GM21381 (cell line): ENCODE measurements around the gene ATF6B.
"Not testable (repeated sequence)": the region's sequence is repeated elsewhere in the genome, so short reads cannot be mapped to it uniquely, and the experiment has no call there.

Experiments used
- ATAC-seq: cut with Tn5 transposase; IDR thresholded peaks from one replicate; pipeline ENCODE4 v1.9.1; 2021; ENCODE audit warnings: mild to moderate bottlenecking, moderate library complexity; ENCODE audit not compliant: unreplicated experiment

The ATF6B gene

GRCh38 chr6:32154514-32155161 lies 26.6 kb upstream of the ATF6B start:
- no peak for ATAC-seq

DNA sequence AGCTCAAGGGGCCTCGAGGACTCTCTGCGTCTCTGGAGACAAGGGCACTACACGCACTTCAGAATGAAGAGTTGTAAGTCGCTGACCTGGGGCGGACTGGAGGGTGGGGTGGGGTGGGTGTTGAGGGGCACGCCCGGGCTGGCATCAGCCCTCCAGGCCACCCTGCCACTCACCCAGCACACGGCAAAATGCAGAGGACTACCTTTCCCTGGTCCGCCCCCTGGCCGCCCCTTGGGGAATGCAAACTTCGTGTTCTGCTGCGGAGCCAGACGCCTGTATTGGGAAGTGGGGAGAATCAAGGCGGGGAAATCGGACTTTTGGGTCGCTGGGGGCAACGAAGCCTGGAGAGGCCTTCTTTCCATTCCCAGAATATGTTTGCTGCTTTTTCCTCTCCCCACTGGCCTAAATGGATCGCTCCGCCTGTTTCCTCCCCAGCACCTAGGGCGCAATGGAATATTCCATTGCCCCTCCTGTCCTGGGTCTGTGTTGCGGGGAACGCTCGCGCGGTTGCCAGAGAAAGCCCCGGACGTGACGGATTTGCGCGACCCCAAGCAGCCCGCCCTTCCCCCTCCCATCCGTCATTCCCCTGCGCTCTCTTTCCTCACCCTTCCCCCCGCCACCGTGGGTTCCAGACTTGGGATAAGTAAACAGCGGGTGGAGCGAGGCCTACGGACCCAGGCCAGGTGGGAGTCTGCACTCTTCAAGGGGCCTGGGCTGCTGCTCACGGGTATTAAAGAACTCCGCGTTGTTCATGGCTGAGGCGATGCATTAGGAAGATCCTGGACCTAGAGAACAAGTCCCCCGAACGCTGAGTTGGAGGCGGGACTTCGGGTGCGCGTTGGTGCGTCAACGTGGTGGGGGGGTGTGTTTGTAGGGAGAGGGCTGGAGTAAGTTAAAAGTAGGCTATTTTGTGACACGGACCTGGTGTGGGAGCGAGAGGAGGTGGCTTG lies 25.8 kb upstream of the ATF6B start, which contains the start of gene PPT2:
Gene PPT2 (plus strand): TSS at position 578 of the 950 bp plus-strand sequence. CDS start 454 bp downstream, outside the sequence.
- ATAC-seq, result no peak

DNA sequence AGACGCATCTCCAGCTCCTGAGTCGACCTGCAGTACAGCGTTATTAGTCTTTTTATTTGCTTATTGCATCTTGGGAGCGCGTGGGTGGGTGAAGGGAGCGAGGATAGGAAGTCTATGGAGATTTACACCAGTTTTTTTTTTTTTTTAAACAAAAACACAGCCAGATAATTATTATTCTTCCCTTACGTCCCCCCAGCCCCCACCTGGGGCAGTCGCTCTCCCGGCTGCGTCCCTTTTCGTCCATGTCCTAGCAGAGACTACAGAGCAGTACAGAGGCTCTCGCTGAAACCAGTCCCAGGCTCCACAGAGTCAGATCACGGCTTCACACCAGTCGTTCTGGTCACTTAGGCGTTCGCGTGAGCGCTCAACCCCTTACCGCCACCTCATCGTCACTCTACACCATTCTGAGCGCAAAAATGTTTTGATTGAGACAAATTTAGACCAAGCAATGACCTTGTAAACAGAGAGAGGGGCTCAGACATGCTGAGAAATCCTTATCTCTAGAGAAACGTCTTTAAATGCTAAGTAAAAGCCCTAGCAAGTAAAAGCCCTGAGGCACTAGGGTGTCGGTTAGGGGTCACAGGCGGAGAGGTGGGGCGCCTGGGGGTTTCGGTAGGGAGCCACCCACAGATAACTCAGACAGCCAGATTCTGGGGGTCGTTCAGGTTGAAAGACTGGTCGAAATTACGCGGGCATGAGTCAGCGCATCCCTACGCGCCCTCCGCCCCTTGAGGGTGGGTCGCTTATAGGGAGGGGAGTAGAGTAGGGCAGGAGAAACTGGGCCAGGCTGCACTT lies 24.9 kb upstream of the ATF6B start:
- no peak for ATAC-seq

DNA sequence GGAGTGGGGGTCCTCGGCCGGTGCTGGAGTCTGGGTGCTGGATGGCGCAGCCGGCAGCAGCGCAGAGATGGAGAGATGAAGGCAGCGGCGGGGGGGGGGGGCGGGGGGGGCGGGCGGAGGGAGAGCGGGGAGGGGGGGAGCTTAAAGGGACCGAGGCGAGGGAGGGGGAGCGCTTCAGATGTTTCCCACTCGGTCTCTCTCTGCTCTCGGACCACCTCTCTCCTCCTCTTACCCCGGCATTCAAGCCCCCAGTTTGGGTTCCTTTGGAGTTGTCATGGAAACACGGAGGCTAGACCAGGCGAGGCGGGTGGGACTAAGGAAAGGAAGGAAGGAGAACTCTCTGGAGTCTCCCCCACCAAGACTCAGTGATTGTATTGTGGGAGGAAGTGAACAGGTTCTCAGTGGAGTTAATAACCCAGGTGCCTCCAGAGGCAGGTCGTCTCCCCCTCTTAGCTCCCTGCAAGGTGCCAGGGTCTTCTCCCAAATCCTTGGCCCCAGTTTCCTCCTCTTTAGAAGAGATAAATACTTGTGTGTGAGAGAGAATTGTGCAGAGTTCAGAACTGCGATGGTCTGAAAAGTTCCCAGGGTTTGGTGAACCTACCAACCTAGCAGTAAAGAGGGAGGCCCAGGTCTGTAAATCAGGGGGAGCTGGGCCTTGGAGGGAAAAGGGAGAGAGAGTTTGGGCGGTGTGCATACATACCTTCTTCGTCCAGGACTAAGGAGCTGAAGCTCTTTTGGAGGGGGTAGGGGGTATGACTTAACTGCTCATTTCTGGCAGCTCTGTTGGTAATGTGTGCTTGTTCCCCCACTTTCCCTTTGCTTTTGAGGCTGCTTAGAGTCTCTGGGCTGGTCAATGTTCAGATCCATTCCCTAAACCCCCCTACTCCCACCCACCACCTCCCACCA lies 24.1 kb upstream of the ATF6B start, which contains the start of gene PRRT1:
Gene PRRT1 (minus strand): TSS at position 77 of the 906 bp plus-strand sequence. CDS start 112 bp downstream, outside the sequence.
- ATAC-seq, result no peak

DNA sequence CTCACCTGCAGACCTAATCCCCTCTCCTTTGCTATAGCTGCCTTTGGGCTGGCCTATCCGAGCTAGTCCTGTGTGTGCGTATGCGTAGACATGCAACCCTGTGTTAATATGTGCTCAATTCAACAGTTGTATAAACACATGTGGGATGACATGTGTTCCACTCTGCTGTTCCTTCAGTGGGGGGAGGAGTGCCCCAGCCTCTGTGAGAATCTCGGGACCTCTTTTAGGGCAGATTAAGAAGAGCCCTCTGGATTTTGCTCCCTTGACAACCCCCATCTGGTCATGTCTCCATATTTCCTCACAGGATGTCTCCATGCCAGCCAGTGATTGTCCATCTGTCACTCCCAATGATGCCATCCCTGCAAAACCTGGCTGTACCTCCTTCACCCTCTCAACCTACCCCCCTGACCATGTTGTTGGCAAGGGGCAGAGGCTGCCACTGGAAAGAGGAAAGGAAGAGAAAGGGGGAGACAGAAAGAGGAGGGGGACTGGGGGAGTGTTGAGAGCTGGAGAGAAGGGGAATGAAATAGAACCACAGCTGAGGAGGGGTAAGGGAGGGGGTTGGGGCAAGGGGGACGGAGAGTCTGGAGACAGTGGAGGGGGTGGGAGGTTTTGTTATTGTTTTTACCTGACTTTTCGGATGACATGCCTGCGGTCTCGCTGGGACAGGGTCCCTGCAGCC lies 23.3 kb upstream of the ATF6B start:
- ATAC-seq, result no peak

GRCh38 chr6:32149932-32150870 lies 22.2 kb upstream of the ATF6B start:
- ATAC-seq, result no peak

GRCh38 chr6:32149092-32149755 lies 21.2 kb upstream of the ATF6B start:
- ATAC-seq, result no peak

GRCh38 chr6:32148289-32149091 lies 20.4 kb upstream of the ATF6B start:
- no peak for ATAC-seq

DNA sequence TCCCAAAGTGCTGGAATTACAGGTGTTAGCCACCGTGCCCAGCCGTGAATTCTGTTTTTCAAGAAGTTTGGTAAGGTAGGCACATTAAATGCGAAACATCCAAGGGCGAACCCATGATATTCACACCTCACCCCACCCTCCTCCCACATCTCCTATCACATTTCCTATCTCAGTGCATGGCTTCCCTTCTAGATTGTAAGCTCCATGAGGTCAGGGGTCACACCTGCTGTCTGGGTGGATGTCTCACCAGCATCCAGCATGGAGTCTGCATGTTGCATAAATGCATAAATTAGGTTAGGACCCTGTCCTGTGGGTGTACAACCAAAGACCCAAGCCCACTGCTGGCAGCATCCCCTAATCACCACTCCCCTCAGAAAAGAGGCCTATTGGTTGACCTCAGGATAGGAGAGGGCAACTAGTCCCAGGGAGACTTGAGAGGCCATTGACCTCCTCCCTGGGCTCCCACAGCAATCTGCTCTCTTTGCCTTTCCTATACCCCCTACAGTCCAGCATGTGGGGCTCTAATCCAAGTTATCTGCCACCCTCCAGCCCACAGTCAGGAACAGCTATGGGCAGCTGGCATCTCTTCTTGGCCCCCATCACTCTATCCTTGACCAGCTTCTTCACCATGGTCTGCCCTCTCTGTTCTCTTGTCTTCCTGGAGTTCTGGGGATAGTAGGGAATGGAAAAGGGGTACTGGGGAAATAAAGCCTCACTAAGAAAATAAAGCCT lies 19.5 kb upstream of the ATF6B start:
- ATAC-seq, result no peak

DNA sequence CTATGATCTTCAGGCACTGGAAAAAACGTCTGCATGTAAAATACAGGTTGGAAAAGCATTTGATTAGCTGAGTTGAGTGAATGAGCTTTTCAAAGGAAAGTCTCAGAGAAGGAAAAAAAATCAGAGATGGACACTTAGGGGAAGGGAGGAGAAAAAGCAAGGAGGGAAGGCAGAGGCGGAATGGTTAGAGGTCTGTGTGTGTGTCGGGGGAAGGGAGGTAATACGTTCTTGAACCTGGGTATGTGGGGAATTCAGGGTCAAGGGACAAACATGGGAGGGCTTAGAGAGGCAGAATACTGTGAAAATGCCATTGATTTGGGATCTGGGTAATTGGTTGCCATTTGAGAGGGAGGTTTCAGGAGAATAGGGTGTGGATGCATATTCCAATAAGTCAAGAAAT lies 18.6 kb upstream of the ATF6B start:
- no peak for ATAC-seq

GRCh38 chr6:32146287-32146686 lies 18.2 kb upstream of the ATF6B start:
- no peak for ATAC-seq

DNA sequence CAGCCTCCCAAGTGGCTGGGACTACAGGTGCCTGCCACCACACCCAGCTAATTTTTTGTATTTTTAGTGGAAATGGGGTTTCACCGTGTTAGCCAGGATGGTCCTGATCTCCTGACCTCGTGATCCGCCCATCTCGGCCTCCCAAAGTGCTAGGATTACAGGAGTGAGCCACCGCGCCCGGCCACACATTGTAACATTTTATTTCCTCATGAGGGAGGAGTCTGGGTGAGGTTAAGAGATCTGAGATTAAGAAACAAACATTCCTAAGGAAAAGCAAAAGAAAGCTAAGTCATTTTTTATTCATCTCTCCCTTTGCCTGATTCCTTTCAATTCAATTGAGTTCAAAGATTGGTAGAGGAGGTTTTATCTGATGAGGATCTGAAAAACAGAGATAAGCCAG lies 16.2 kb upstream of the ATF6B start:
- ATAC-seq, result not testable (repeated sequence)

DNA sequence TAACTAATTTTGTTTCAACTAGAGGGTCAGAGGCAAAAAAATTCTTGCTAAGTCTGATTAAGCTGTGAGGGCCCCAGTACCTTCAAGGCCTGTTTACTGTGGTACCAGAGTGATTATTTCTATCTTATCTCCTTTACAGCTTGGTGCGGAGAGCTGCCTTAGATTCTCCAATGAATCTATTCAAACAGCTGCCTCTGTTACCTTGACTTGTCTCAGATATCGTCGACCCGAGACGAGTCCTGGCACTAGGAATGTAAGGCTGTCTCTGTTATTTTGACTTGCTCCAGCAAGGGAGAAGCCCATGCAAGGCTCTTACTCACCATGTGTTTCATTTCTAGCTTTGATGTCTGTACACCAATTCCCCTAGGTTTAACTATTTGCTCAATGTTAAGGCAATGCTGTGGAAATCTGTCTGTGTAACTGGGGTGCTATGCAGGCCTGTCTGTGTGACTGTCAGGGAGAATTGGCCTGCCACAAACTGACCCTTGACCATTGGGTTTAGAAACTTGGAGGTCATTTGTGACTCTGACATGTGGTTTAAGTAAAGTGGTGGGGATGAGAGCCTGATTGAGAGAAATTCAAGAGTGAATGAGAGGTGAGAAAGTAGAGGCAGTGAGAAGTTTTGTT lies 12.5 kb upstream of the ATF6B start:
- no peak for ATAC-seq

GRCh38 chr6:32139590-32139989 lies 11.5 kb upstream of the ATF6B start:
- ATAC-seq, result no peak

DNA sequence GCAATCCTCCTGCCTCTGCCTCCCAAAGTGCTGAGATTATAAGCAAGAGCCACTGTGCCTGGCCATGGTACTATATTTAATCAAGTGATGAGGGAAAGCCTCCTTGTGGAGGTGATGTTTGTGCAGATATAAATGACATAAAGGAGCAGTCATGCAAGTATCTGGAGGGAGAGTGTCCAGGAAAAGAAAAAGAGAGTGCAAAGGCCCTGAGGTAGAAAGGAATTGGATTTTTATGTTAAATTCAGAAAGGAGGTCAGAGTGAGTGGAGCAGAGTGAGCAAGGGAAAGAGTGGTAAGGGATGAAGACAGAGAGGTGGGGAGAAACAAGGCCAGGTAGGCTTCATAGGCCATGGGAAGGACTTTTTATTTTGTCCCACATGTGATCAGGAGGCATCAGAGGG lies 9.4 kb upstream of the ATF6B start:
- no peak for ATAC-seq

DNA sequence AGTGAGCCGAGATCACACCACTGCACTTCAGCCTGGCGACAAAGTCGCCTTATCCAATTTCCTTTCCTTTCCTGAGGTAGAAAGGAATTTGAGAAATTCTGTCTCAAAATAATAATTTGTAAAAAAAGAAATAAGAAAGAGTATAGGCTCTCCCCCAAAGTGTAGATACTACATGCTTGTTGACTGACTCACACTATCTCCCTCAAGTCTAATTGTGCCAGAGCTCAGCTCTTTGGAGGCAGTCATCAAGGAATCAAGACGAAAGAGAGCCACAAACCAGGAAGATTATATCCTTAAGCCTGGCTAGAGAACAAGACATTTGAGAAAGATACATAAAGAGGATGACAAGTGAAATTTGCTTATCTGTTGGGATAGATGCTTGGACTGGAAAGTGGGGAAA lies 5.7 kb upstream of the ATF6B start:
- ATAC-seq, result no peak
